ENCODE results near the gene ADD3.

DNA sequence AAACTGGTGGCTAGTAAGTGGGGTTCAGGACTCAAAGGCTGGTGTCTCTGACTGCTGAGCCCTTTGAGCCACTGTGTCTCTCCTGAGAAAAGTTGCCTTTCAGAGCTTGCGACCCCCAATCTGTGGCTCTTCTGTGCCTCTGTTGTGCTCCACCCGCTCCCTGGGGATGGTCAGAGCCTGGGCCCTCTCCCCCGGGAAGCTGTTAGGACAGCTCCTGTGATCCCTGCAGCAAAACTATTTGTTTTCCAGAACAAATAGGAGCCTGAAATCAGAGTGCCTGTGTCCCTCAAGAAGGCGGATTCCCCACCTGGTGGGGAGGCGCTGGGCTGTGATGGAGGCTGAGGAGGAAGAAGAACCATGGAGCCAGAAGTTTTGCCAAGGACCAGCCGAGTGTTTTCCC is 143.2 kb downstream of the ADD3 start:
- TF ChIP-seq, protein P1, sequence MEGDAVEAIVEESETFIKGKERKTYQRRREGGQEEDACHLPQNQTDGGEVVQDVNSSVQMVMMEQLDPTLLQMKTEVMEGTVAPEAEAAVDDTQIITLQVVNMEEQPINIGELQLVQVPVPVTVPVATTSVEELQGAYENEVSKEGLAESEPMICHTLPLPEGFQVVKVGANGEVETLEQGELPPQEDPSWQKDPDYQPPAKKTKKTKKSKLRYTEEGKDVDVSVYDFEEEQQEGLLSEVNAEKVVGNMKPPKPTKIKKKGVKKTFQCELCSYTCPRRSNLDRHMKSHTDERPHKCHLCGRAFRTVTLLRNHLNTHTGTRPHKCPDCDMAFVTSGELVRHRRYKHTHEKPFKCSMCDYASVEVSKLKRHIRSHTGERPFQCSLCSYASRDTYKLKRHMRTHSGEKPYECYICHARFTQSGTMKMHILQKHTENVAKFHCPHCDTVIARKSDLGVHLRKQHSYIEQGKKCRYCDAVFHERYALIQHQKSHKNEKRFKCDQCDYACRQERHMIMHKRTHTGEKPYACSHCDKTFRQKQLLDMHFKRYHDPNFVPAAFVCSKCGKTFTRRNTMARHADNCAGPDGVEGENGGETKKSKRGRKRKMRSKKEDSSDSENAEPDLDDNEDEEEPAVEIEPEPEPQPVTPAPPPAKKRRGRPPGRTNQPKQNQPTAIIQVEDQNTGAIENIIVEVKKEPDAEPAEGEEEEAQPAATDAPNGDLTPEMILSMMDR (optimal IDR thresholded peaks at IDR 0.05 in 1 of 3, IDR thresholded peaks at IDR 0.05 in 1 of 3, conservative IDR thresholded peaks at IDR 0.05 in 1 of 3; ENCODE audit: extremely low read depth in 1 of 3, insufficient read depth in 2 of 3, low read length in 3 of 3) = no peak
- no peak for TF ChIP-seq EZH2 (IDR thresholded peaks at IDR 0.05; ENCODE audit: low read length)

Data from keratinocyte (primary cell).